T-helper 1 cell treated with Interleukin-12 subunit alpha and Interleukin-12 subunit beta and Interleukin-4 antibody, amounts not matched to agents 30 μg/mL and 1 μg/mL, for 36 hours (primary cell): ENCODE measurements around the gene PDXK.

Experiments used
- H3K27ac Mint-ChIP-seq: one replicate; pipeline ENCODE4 v1.8.0; 2021; ENCODE audit warnings: mild to moderate bottlenecking, mixed read lengths
- H3K27me3 Mint-ChIP-seq: one replicate; pipeline ENCODE4 v1.8.0; 2021; ENCODE audit warnings: low read depth, mixed read lengths
- H3K36me3 Mint-ChIP-seq: one replicate; pipeline ENCODE4 v1.8.0; 2021; ENCODE audit warnings: low read depth, mixed read lengths
- H3K4me1 Mint-ChIP-seq: one replicate; pipeline ENCODE4 v1.8.0; 2021; ENCODE audit warnings: low read depth, mixed read lengths
- H3K4me3 Mint-ChIP-seq: one replicate; pipeline ENCODE4 v1.8.0; 2021; ENCODE audit warnings: mild to moderate bottlenecking, moderate library complexity, mixed read lengths
- H3K9me3 Mint-ChIP-seq: one replicate; pipeline ENCODE4 v1.8.0; 2021; ENCODE audit warnings: mixed read lengths

Gene PDXK

DNA sequence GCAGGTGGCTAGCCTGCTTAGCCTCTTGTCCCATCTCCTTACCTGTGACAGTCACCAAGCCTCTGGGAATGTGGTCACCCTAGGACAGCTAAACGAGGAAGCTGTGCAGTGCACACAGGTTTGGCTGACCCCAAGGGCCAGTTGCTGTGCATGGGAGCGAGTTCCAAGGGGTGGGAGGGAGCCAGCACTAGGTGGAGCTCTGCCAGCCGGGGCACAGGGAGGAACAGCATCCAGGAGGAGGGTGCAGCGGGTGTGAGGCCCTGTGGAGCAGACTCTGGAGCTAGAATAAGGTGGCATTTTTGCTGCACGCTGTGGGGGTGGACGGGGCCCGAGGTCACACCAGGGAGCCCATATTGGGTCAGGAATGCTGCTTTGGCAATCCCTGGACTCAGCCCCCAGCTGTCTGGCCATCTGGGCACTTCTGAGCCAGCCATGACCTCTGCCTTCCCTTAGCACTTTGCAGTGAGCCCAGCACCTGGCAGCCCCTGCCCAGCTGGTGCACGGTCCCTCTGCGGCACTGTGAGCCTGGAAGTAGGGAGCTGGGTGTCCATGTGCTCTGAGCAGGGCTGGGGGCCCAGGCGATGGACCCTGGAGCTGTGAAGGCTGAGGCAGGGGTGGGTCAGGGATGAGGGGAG is 8.7 kb downstream of the PDXK start:
- Mint-ChIP-seq H3K4me1 (peaks cover 33% of the 10 kb centered on the region), H3K9me3 (no peaks in the 10 kb centered on the region), H3K27ac (no peak overlapping the region), H3K36me3 (peaks cover 8% of the 10 kb centered on the region), H3K27me3 (no peaks in the 10 kb centered on the region), H3K4me3 (peak overlapping the region; percentile 78)

DNA sequence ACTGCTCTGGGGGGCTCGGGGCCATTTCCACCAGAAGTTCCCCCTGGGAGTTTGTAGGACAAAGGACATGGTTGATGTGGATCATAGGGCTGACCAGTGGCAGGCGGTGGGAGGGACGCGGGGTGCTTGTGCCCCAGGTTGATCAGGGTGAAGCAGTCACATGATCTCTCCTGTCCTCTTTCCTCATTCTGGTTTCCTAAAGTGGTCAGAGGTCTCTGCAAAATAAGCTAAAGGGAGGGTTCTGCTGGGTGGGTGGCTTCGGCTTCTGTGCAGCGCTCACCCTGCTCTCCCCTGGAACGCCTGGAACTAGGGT is 9.2 kb downstream of the PDXK start:
- peak overlapping the region; percentile 71 for H3K27ac Mint-ChIP-seq

DNA sequence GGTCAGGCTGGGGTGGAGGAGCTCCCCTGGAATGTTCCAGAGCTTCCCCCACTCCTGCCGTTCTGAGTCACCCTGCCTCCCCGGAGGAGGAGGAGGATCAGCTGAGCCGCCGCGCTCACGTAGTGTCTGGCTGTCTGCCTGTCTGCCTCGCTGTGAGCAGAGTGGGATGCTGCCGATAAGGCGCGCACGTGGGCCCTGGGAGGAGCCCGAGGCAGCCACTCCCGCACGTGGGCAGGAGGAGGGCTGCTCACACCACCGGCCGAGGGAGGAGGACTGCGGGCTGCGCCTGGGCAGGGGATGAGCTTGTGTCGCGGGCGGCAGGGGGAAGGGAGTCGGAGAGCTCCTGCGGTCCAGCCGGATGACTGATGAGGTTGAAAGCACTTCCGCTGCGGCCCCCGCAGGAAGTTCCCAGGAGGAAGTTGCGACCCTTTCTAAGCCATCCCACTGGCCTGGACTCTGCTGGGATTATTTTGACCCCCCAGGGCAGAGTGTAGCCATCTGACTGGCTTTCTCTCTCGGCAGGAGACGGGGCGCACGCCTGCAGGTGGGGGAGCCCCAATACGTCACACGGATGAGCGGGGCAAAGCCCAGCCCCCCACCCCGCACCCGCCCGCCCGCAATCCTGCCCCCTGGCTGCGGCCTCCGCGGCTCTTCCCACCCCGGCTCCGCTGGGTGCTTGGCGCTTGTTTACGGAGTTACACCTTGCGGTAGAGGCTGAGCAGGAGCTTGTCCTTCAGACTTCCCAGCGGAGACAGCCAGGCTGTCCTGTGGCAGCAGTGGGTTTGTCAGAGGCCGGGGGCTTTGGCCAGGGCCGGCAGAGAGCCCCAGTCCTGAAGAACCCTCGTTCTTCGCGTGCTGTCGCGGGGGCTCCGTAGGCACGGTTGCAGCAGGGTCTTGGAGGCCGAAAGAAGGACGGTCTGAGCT is 9.8 kb downstream of the PDXK start:
- Mint-ChIP-seq H3K27me3 (no peaks in the 10 kb centered on the region), H3K4me3 (peak overlapping the region; percentile 78)

More for the DNA sequence above, 9.2 kb downstream of the PDXK start:
- Mint-ChIP-seq H3K9me3 (no peaks in the 10 kb centered on the region), H3K4me3 (peak overlapping the region; percentile 78), H3K27me3 (no peaks in the 10 kb centered on the region), H3K36me3 (peaks cover 8% of the 10 kb centered on the region), H3K4me1 (peaks cover 33% of the 10 kb centered on the region)

DNA sequence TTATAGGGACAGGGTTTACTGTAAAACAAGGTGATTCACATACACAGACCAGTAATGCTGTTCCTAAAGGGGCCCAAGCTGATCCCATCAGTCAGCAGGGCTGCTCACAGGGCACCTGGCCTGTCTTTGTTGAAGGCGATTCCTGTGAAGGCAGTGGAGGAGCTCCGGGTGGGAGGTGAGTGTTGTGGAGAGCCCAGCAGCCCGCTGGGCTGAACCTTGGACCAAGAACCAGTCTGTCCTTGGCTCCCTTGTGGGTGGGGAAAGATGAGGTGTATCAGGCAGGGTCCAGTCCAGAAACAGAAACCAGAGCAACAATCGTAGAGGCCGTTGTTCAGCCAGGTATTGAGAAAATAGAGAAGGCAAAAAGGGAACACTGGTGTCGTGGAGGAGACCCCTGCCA is 12.5 kb downstream of the PDXK start:
- Mint-ChIP-seq H3K4me3 (no peak overlapping the region), H3K36me3 (peaks cover 8% of the 10 kb centered on the region), H3K4me1 (peaks cover 36% of the 10 kb centered on the region), H3K9me3 (no peaks in the 10 kb centered on the region), H3K27me3 (no peaks in the 10 kb centered on the region), H3K27ac (no peak overlapping the region)

More for the DNA sequence above, 9.8 kb downstream of the PDXK start:
- H3K36me3 Mint-ChIP-seq: peaks cover 8% of the 10 kb centered on the region
- no peaks in the 10 kb centered on the region for H3K9me3 Mint-ChIP-seq
- peak overlapping the region; percentile 71 for H3K27ac Mint-ChIP-seq
- peaks cover 37% of the 10 kb centered on the region for H3K4me1 Mint-ChIP-seq

DNA sequence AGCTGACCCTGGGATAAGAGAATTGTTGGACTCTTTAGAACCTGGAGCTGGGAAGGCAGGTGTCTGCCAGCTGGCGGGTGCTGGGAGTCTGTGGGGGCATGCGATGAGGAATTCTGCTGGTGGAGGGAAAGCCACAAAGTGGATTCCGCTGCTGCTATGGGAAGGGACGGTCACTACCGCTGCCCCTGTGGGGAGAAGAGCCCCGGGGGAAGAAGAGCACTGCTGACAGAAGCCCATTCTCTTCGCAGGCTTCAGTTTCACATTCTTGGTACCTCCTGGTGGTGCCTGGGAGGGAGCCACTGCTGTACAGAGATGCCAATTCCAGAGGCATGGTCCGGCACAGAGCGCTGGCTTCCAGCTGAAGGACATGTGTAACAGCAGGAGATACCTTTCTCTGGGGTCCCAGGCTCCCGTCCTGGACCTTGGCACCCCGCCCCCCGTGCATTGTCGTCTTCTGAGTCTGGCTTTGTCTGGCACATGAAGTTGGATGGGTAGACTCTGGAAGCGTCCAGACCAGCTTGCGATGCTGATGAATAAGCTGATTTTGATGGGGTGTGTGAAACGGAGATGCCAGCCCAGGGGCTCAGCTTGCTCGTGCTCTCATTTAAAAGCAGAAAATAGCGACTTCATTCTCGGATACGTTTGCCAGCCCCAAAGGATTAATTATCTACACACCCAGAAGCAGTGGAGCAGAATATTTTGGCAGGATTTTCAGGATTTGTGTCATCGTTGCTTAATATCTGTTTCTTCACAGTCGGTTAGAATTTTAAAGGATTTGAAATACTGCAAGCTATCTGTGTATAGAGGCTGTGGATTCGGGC is 13.2 kb downstream of the PDXK start:
- Mint-ChIP-seq H3K27ac (no peak overlapping the region), H3K4me1 (peaks cover 31% of the 10 kb centered on the region)

DNA sequence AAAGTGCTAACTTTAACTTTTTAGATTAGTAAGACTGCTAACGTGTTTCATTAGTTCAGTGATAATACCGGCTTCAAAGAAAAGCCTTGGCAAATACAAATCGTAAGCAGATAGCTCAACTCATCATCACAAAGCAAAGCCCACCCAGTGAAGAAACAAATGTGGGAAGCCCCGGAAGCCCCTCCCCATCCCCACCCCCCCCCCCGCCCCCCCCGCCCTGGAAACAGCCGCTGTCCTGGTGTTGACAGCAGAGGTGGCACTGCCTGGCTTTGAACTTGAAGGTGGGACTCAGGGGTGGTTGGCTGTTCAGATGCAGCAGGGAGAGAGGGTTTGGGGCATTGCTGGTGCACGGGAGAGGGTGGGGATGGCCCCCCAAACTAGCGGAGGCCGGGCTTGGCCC is 14.1 kb downstream of the PDXK start:
- Mint-ChIP-seq H3K36me3 (peaks cover 7% of the 10 kb centered on the region), H3K27ac (no peak overlapping the region), H3K4me3 (no peak overlapping the region), H3K4me1 (peaks cover 24% of the 10 kb centered on the region), H3K27me3 (no peaks in the 10 kb centered on the region), H3K9me3 (no peaks in the 10 kb centered on the region)

More for the DNA sequence above, 13.2 kb downstream of the PDXK start:
- H3K36me3 Mint-ChIP-seq: peaks cover 6% of the 10 kb centered on the region
- H3K27me3 Mint-ChIP-seq: no peaks in the 10 kb centered on the region
- H3K9me3 Mint-ChIP-seq: no peaks in the 10 kb centered on the region
- H3K4me3 Mint-ChIP-seq: no peak overlapping the region

DNA sequence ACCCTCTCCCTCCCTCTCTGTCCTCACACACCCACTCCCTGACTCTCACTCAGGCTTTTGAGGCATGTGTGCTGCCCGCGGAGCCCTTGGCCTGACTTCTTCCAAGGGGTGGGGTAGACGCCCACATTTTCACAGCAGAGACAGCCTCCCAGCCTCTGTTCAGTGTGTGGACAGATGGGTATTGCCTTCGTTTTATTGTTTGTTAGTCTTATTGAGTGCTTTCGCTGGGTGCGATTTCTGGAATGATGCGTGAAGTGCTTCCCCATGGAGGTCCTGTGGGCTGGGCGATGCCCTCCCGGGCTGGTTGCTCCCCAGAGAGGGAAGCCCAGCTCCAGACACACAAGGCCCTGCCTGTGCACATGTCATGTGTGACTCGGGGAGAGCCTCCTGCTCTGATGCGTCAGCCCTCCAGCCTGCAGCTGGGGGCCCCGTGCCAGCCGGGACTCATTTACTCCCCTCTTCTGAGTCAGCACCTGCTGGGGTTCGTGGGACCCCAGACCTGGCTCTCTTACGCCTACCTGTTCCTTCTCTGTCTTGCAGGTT is 14.7 kb downstream of the PDXK start:
- H3K9me3 Mint-ChIP-seq: no peaks in the 10 kb centered on the region
- no peak overlapping the region for H3K27ac Mint-ChIP-seq
- peaks cover 7% of the 10 kb centered on the region for H3K36me3 Mint-ChIP-seq
- peaks cover 19% of the 10 kb centered on the region for H3K4me1 Mint-ChIP-seq
- no peaks in the 10 kb centered on the region for H3K27me3 Mint-ChIP-seq
- no peak overlapping the region for H3K4me3 Mint-ChIP-seq

DNA sequence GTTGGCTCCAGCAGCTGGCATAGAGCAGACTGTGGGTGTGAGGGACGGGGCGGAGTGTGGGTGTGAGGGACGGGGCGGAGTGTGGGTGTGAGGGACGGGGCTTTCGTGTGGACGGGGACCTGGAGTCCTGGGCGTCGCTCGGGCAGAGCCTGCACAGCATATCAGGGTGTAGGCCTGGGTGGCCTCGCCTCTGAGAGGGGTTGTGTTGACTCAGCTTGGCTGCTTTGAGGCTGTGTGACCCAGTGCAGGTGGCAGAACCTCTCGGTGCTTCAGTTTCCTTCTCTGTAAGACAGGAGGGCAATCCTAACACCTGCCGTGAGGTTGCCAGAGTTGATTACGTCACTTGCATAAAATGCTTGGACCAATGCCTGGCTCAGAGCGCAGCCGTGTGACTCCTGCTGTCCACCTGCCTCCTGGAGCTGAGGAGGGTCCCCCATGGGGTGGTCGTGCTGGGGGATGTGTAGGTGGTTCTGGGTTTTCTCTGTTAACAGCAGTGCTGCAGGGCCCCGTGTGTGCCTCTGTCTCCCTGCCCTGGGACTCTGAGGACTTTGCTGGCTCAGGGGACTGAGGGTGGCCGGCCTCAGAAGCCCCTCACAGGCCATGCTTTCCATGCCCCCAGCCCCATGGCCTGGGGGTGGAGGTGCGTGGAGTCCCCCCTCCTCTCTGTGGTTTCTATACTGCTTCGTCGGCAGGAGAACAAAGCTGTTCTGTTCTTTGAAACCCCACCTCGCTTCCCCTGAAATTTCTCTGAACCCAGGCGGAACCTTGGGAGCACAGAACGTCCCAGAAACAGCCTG is 15.4 kb downstream of the PDXK start:
- no peak overlapping the region for H3K27ac Mint-ChIP-seq
- H3K27me3 Mint-ChIP-seq: no peaks in the 10 kb centered on the region
- peaks cover 7% of the 10 kb centered on the region for H3K36me3 Mint-ChIP-seq
- H3K9me3 Mint-ChIP-seq: no peaks in the 10 kb centered on the region
- H3K4me1 Mint-ChIP-seq: peaks cover 19% of the 10 kb centered on the region
- H3K4me3 Mint-ChIP-seq: no peak overlapping the region

DNA sequence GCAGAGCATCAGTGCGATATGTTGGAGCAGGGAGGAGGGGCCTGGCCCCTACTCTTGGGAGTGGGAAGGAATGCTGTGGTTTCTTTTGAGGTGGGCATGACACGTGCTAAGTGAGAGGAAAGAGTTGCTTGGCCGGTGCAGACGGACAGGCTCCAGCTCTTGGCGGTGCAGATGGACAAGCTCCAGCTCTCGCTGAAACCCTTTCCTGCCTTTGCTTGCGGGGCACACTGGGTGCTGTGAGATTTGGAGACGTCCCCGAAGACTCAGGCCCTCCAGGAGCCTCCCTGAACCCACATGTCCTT is 15.9 kb downstream of the PDXK start:
- Mint-ChIP-seq H3K4me1 (peaks cover 21% of the 10 kb centered on the region), H3K36me3 (peaks cover 7% of the 10 kb centered on the region), H3K27ac (no peak overlapping the region), H3K4me3 (no peak overlapping the region), H3K27me3 (no peaks in the 10 kb centered on the region), H3K9me3 (no peaks in the 10 kb centered on the region)

DNA sequence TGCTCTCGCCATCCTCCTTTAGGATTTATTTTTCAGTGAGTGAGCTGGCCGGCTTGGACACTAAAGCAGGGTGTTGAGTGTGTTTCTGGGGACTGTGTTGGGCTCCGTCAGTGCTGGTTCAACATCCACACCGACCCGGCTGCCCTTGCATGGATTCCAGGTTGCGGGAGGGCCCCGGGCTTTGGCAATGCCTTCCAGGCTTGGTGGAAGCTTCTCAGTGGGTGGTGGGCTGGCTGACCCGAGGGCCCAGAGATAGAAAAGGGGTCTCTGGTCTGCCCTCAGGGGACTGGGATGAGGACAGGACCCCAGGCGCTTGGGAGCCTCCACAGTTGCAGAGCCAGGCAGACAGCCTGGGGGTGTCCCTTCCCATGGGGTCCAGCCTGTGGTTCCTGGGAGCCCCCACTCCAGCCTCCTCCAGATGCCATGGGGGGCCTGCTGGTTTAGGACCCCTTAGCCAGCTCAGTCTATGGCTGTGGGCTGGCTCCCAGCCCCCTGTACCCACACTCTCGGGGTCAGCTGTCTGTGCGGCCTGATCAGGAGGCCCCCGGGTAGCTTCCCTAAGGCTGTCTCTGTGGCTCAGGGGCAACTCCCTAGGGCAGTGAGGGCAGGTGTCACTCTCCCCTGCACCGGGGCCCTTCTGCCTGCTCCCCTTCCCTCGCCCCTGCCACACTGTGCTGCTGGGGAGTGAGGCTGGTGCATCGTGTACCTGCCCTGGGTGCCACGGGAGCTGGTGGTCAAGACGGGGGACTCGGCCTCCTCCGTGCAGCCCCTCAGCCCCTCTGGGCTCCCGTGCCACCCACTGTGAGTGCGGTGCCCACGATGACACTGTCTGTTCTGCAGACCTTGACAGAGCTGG is 16.5 kb downstream of the PDXK start:
- peaks cover 21% of the 10 kb centered on the region for H3K4me1 Mint-ChIP-seq
- H3K27ac Mint-ChIP-seq: no peak overlapping the region
- H3K9me3 Mint-ChIP-seq: no peaks in the 10 kb centered on the region
- no peaks in the 10 kb centered on the region for H3K27me3 Mint-ChIP-seq
- peaks cover 7% of the 10 kb centered on the region for H3K36me3 Mint-ChIP-seq
- no peak overlapping the region for H3K4me3 Mint-ChIP-seq

DNA sequence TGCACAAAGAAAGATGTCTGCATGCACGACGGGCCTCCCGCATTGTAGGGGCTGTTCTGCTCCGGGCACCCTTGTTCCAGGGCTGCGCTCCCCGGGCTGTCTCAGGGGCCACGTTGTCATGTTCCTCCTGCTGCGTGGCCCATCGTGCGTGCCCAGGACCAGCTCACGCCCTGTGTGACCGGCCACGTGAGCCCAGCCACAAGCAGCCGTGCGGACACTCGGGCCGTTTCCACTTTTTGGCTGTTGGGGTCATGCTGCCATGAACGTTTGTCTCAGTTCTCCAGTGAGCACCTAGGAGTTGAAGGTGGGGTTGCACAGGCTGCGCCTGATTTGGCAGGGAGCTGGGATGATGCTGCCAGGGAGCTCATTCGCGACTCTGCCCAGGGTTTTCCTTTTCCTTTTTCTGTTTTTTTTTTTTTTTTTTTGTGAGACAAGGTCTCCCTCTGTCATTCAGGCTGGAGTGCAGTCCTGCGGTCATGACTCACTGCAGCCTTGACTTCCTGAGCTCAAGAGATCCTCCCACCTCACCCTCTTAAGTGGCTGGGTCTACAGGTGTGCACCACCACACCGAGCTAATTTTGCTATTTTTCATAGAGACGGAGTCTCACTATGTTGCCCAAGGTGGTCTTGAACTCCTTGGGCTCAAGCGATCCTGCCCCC is 17.4 kb downstream of the PDXK start:
- Mint-ChIP-seq H3K27me3 (no peaks in the 10 kb centered on the region), H3K36me3 (peaks cover 7% of the 10 kb centered on the region), H3K9me3 (no peaks in the 10 kb centered on the region), H3K4me3 (no peak overlapping the region), H3K27ac (no peak overlapping the region), H3K4me1 (peaks cover 21% of the 10 kb centered on the region)

DNA sequence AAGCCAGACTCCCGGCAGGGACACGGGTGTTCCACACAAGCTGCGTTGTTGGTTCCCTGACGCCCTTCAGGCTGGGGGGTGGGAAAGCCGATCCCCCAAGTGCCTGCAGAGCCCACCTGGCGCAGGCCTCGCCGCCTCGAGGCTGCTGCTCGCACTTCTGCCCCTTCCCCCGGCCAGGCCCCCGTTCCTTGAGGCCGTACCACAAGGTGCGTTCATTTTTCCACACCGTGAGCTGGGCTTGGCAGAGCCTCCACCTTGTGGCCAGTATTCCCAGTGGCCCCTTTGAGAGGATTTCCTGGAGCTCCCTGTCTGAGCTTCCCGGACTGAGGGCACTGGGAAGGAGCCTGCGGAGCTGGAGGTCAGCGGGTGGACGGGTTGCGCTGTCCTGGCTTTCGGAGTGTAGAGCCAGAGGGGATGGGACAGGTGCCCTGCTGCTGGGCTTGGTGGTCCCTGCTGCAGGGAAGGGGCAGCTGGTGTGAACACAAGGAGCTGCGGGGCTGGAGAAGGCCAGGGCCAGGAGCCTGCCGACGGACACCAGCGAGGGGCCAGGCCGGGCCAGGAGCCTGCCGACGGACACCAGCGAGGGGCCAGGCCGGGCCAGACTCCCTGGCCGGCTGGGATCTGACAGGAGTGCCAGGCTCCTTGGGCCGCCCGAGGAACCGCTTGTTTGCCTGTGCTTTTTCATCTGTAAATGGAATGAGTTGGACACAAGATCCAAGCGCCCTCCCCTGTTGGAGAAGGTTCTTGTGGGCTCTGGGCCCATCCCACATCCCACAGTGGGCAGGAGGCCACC is 18.4 kb downstream of the PDXK start:
- H3K4me1 Mint-ChIP-seq: peaks cover 19% of the 10 kb centered on the region
- H3K36me3 Mint-ChIP-seq: peaks cover 5% of the 10 kb centered on the region
- no peaks in the 10 kb centered on the region for H3K9me3 Mint-ChIP-seq
- H3K27me3 Mint-ChIP-seq: no peaks in the 10 kb centered on the region
- H3K27ac Mint-ChIP-seq: no peak overlapping the region
- no peak overlapping the region for H3K4me3 Mint-ChIP-seq
